ENCODE data around the gene TMC3.
"Not testable (repeated sequence)": the region's sequence is repeated elsewhere in the genome, so short reads cannot be mapped to it uniquely, and the experiment has no call there.

Gene TMC3

DNA sequence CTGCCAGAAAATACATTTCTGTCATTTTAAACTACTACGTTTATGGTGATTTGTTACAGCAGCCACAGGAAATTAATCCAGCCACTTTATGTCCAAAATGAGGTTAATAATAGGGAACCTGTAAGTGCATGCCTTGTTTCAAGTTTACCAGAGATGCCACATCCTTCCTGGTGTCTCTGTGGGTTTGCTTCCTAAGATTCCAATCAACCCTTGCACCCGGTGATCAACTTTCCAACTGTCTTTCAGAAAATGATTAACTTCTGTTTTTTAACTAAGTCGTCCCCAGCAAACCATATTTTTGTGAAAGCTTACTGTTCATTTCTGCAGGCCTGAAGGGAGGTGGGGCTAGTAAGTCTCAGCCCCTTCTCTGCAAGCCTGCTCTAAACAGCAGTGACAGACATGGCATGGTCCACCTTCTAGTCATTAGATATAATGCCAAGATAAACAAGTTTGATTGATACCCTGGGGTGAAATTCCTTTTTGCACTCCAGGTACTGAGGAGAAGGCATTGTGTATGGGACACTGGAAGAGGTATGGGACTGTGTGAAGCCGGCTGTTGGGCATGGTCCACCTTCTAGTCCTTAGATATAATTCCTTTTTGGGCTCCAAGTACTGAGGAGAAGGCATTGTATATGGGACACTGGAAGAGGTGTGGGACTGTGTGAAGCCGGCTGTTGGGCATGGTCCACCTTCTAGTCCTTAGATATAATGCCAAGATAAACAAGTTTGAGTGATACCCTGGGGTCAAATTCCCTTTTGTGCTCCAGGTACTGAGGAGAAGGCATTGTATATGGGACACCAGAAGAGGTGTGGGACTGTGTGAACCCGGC lies 11.1 kb upstream of the TMC3 start:
- no peak for DNase-seq

DNA sequence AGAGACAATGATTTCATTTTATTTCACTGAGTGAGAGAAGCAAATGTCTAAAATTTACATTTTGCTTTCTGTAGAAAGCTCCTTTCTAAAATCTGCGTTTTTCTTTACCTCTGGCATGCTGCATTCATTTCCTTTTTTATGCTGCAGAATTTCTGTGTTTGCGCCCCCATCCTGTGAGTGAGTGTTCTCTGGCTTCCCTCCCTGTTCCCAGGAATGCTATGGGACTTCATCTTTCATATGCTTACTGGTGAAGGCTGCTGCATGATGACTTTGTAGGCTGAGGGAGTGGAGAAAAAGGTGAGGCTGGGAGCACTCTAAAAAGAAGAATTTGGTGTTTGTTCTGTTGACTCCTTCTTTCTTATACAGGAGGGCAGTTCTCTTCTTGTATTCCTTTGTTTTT lies 7.7 kb upstream of the TMC3 start:
- no peak for DNase-seq

DNA sequence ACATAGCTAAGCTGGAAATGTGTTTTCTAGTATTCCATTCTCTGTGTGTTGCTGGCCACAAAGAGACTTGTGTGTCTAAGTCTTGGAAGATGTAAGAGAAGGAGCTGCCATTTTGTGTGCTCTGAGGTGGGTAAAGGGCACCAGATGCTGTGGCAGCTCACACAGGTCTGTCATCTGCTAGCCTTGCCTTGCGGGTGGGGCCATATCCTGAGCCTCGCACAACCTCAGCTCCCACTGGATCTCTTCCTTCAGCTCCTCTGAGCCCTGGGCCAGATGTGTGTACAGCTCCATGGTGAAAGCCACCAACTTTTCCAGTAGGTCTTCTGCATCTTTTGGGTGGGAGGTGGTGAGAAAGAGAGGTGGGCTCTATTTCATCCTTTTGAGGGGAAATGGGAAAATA lies 6.7 kb upstream of the TMC3 start:
- DNase-seq, result no peak

DNA sequence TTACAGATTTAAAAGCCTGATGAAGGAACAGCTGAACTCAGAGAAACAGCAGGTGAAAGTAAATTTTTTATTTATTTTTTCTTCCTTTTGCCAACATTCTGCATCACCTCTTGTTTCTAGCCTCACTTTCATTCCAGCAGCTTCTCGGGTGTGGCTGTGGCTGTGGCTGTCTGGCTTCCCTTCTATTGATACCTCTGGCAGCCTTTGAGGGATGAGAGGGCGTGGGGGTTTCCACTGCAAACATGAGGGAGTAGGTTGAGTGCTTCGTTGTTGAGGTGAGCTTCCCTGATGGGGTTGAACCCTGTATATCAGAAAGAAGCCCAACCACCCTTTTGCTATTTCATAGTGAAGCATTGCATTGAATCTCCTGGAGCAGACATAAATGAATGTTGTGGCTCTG lies 6.2 kb upstream of the TMC3 start:
- no peak for DNase-seq

DNA sequence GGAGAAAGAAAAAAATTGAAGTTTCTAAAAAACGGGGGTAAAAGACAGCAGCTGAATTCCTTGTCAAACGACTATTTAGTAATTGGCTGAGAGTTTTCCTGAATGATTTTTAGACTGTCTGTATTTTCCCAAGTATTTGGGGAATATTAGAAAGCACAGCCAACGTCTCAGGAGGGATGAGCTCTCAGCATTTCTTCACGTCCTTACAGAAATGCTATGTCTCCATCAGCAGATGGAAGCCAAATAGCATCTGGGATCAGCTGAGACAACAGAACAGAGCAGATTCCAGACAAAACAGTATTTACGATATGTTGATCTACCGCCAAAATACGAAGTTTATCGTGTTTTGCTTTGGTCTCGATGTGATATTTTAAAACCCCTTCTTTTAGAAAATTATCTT lies 5.3 kb upstream of the TMC3 start:
- no peak for DNase-seq

DNA sequence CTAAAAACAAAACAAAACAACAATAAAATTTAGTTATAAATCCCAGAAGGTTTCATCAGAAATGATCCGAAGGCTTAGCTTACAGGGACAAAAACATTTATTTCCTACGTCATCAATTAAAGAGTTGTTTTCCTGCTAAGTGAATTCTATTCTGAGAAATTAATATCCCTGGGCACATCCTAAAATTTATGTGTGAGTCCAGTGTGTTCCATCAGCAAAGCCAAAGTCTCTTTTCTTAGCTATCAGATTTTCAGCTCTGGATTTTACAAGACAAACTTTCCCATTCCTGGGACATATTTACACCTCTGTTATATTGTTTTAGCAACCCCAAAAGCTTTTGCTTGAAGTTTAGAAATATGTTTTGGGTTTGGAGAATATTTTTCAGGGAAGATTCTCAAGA lies 4.4 kb upstream of the TMC3 start:
- no peak for DNase-seq

DNA sequence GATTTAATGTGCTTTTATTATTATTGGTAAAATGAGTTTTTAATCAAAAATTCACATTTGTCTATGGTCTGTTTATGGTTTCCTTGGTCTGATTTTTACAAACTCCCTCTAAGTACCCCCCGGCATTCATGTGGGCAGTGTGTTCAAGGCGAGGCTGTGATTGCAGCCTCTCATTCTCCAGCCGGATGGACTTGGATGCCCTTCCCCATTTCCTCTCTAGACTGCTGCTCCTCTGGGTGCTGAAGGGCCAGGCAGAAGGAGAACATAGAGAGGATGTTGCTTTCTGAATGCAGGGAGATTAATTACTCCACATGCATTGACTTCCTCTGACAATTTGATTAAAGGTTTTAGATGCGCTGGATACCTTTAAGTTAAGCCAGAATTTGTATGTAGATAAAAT lies 3.9 kb upstream of the TMC3 start:
- no peak for DNase-seq

DNA sequence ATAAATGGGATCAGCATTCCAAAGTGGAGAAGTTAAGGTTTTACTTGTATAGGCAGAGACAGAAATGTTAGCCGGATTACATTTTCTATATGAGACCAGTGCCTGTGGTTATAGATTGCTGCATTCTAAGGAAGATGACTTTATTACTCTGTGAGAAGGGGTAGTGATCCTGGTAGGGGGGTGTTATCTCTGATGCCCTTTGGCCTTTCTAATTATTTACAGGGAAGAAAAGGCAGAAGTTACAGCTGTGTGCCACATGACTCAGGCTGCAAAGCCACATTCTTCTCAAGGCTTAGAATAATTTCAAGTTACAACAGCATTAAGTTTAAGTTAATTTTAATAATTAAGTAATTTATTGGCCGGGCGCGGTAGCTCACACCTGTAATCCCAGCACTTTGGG lies 2.2 kb upstream of the TMC3 start:
- no peak for DNase-seq

DNA sequence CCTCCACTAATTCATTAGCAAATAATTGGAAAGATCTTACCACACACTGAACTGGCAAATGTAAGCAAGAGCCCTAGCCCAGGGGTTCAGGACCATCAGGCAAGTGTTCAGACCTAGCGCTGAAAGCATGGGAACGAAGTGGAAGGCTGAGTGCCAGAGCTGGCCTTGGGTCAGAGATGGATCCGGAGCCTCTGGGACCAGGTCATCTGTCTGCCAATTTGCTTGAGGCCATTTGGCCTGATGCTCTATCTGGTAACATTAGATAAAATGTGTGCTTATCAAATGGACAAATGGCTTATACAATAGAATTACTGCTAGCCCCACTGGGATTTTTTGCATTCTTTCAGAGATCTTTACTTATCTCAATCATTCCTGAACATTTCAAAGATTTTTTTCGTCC lies 1.4 kb upstream of the TMC3 start:
- DNase-seq, result no peak

DNA sequence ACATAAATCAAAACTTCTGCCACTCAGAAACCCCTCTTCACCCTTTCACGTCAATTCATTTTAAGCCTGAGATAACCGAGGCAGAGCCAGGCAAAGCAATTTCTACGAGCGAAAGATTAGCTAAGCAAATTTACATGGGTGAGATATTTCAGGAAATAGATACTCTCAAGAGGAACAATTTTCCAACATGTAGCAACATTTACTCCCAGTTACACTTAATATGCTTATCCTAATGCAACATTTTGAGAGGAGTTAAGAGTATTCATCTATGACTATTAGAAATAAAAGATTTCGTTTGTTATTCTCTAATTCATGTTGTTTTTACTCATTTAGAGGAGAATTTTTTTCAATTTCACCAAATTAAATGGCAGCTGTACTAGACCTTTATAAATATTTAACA lies 837 bp downstream of the TMC3 start:
- DNase-seq, result no peak

DNA sequence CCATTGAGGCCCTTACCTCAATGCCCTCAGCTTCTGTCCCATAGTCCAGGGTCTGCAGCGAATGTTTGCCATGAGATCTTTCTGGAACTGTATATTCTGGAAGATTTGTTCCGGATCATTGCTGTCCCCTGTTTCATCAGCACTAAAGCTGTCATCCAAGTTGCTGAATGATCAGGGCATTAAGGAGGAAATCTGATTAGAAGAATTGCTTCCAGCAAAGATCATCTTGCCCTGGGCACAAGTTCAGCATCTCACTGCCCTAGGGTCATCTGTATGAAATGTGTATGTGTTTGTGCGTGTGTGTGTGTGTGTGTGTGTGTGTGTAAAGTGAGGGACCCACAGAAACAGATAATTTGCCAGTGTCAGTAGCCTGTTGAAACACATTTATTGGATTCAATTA lies 1.4 kb downstream of the TMC3 start:
- DNase-seq, result no peak

DNA sequence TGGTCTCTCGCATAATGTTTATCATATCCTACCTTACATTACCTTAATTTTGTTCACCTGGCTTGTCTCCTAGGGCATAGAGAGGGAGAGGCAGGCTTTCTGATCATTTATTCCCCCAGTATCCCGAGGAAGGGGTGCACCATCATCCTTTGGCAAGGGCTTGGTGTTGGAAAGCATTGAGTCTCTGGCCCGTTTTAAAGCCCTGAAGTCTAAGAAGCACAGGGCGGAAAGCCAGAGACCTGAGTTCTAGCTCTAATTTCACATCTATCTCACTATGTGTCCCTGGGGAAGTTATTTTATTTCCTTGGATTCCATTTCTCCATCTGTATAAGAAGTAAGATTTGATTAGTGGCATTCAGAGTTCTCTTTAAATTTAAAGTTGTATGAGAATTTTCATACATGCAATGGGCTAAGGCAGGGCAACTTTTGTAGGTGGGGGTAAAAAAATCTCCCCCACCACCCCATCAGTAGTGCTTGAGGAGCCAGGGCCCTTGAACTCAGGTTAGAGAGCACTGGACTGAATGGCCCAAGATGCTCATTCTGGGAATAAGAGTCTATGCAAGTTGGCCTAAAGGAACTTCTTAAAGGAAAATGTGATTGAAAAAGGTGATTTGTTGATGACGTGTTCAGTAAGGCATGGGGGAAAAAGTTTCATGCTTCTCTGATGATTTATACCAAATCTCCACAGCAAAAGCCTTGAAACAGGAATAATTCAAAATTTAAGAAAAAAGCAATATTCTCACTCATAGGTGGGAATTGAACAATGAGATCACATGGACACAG lies 10.1 kb downstream of the TMC3 start:
- no peak for DNase-seq

DNA sequence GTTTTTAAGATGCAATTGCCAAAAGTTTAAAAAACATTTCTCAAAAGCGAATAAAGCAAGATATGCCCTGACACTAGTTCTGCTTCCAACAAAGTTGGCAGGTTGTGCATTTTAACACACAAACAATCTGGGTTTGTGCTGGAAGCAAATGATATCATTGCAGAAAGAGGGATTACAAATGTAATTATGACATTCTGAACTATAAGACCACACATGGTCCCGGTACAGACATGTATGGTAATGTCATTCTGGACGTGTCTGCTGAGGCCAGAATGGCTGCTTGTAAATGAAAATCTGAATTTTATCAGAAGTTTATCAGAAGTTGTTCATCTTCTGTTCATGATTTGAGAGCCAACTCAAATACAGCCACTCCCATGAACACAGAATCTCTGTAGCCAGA lies 10.7 kb downstream of the TMC3 start:
- DNase-seq, result no peak

DNA sequence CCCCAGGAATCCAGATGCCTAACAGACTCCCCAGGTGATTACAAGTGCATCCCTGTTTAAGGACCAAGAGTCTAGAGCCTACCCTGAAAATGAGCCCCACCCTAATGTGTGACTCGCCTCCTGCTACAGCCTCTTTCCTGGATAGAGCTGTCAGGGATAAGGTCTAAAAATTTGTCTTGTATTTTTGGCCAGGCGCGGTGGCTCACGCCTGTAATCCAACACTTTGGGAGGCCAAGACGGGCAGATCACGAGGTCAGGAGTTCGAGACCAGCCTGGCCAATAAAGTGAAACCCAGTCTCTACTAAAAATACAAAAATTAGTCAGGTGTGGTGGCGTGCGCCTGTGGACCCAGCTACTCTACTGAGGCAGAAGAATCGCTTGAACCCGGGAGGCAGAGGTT lies 11.2 kb downstream of the TMC3 start:
- DNase-seq, result no peak

DNA sequence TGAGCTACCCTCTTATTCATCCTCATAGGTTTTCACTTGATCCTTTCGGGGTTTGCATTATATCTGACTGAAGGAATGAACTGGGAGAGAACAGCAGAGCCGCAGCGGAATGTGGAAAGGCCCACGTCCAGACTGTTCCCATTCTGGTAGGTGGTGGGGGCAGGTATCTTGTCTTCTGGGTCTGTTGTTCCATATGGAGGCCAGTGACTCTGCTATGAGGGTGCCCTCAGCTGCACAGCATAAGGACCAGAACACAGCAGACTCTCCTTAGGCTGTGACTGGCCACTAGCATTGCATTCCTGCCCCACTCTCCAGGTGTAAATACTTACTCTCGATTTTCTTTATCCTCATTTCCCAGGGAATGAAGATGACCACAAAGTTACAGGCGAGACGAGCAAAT lies 12.1 kb downstream of the TMC3 start:
- no peak for DNase-seq

DNA sequence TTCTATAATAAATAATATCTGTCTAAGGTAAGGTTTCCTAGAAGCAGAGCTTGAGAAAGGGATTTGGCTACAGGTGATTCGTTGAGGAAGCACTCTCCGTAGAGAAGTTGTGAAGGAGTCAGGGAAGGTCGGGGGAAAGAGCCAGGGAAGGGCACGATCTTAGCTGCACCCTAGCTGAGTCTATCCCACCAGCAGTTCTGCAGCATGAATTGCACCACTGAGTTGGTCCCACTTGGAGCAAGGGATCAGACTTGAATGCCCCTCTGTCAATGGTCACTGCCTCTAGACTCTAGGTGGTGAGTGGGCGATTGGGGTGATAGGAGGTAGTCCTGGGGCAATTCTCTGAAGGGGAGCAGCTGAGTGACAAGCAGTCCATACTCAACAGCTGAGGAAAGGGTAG lies 13.5 kb downstream of the TMC3 start:
- DNase-seq, result no peak

DNA sequence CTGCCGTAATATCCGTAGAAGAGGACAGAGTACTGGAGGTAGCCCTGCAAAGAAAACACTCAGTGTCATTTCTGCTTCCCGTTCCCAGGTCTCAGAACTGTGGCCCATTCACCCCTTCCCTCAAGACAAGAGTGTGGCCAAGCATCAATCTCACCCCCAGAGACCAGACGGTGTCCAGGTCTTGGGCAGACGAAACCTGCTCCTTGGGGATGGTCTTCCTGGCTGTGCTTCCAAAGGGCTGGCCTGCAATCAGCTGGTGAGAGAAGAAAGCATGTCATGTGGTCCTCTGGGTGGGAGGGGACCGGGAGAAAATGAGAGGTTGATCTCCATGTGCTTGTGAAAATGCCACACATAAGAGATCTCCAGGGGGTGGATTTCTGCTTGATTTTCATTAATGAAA lies 15.8 kb downstream of the TMC3 start:
- no peak for DNase-seq

DNA sequence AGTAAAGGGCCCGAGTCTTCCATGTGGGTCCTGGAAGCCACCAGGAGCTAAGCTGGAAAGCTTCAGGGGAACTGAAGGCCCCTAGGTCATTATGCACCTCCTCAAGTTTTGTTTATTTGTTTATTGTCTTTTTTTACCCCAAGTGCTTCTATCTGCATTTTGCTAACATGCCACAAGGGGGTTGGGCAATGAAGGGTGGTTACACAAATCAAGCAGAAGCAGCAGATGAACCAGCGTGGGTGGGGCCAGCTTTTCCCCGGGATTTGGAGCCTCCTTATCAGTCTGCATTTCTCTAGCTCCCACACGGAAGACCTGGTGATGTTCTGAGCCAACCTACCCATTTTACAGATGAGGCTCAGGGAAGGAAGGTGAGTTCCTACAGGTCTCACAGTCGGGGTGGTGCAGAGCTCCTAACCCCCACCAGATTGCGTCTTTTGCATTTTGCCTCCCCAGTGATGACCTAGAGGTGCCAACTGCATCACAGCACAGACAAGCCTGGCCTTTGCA lies 16.8 kb downstream of the TMC3 start:
- DNase-seq, result no peak

DNA sequence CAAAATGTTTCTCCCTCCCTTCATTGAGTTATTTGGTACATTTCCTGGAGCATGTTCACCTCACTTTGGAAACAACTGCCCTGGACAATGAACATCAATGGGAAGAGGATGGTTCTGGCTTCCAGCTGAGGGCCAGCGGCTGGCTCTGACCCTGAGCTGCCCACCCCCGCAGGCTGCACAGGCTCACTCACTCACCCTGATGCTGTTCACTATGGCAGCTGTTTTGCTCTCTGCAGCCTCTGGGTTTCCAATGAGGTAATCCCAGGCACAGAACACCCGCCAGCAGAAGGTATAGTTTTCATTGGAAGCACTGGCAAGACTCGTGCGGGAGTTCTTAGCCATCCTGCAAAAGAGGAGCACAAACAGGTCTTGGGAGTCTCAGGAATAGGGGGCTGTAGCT lies 17.8 kb downstream of the TMC3 start:
- no peak for DNase-seq

DNA sequence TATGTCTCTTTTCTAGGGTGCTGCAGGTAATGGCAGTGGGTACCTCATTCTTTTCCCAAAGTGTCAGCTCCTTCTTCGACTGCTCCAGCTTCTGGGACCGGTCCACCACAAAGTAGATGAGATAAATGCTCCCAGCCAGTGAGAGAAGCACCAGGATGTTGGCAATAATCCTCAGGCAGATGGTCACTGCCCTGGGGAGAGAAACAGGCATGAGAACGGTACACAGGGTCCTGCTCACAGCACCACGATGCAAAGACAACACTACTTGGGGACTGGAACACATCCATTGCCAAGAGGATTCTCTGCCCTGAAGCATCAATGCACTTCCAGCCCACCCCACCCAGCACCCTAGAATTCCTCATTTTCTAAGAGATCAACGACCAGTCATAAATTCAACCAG lies 22.4 kb downstream of the TMC3 start:
- no peak for DNase-seq

DNA sequence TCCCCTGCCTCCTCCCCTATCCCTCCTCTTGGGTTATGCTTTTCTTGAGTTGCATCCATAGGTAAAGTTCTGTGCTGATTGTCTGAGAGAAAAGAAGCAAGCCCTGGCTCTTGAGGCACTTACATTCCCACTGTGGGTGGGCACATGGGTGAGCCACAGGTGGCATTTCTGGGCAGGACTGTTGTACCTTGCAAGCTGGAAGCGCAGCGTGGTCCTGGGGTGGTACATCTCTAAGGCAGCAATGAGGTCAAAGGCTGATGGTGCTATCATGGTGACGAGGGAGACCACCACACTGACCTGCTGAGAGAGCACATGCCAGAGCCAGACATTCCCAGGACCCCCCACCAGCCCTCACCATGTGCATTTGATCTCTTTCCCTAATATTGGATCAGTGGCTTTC lies 24.7 kb downstream of the TMC3 start:
- no peak for DNase-seq

DNA sequence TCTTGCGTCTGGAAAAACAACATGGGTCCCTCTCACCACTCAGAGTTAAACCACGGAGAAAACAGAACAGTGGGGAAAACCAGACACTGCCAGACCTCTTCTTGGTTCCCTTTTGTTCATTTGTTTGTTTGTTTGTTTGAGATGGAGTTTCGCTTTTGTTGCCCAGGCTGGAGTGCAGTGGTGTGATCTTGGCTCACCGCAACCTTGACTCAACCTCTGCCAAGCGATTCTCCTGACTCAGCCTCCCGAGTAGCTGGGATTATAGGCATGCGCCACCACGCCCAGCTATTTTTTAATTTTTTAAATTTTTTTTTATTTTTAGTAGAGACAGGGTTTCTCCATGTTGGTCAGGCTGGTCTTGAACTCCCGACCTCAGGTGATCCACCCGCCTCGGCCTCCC lies 25.3 kb downstream of the TMC3 start:
- DNase-seq, result not testable (repeated sequence)

DNA sequence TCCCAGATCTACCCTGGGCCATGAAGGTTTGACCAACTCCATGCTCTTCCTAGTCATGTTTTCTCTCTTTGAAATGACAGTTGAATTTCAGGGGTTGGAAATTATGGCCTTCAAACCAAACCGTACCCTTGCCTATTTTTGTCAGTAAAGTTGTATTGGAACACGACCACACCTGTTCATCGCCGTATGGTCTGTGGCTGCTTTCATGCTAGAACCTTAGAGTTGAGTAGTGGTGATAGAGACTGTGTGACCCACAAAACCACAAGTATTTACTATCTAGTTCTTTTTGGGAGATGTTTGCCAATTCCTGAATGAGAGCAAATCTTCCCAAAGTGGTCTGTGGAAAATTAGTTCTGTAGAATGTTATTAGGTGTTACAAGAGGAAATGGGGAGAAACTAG lies 26.1 kb downstream of the TMC3 start:
- DNase-seq, result no peak

DNA sequence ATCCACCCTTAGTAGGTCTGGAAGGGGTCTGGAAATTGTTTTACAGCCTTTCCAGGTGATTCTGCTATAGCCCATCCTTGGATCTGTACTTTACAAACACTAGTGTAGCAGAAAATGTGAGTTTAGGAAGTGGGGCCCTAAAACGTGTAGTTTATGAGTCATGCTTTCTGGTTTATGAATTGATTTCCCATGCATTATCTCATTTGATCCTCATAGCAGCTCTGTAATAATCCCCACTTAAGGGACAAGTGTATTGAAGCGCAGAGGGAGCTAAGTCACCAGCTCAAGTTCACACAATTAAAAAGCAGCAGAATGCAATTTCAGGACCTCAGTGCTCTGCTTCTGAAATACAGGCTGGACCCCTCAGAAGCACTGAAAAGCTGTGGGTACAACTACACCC lies 27.4 kb downstream of the TMC3 start:
- DNase-seq, result no peak

DNA sequence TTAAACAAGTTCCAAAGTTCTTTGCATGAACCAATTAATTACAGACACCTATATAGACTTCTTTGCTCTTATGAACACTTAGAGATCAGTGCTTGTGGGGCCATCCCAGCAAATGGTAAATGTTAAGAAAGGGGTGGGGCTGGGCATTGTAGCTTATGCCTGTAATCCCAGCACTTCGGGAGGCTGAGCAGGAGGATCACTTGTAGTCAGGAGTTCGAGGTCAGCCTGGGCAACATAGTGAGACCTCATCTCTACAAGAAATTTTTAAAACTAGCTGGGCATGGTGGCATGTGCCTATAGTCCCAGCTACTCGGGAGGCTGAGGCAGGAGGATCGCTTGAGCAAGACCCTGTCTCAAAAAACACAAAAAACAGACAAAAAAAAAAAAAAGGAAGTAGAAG lies 30.6 kb downstream of the TMC3 start:
- no peak for DNase-seq

Measured in activated CD4-positive, alpha-beta T cell treated with anti-CD3 and anti-CD28 coated beads, Interleukin-2, amount 50 U/mL, for 4 hours (primary cell).